GM21390 (cell line): Measurements from ENCODE around the gene KHK.

Source experiments
- ATAC-seq: cut with Tn5 transposase; IDR thresholded peaks from one replicate; pipeline ENCODE4 v1.9.1; 2021; ENCODE audit not compliant: unreplicated experiment

KHK gene

GRCh38 chr2:27126252-27126710 is 39.7 kb downstream of the KHK start:
- no peak for ATAC-seq

- no peak for ATAC-seq
These were observed 41.5 kb downstream of the KHK start for GRCh38 chr2:27127883-27128667.

- ATAC-seq, result no peak
These were observed 42.3 kb downstream of the KHK start for GRCh38 chr2:27128668-27129571.

GRCh38 chr2:27130396-27130795 is 43.8 kb downstream of the KHK start:
- no peak for ATAC-seq

- ATAC-seq, result no peak
These were observed 44.9 kb downstream of the KHK start for GRCh38 chr2:27131429-27131828.

GRCh38 chr2:27133195-27133875 is 46.8 kb downstream of the KHK start:
- no peak for ATAC-seq

- ATAC-seq, result peak; percentile 89
These were observed 47.6 kb downstream of the KHK start, which contains the start of gene PREB for GRCh38 chr2:27133905-27134780. TSS of gene PREB (minus strand) at chr2:27134636. CDS start at chr2:27134421, 215 bp downstream.

GRCh38 chr2:27134781-27135477 is 48.4 kb downstream of the KHK start:
- ATAC-seq, result no peak

GRCh38 chr2:27135478-27135955 is 48.9 kb downstream of the KHK start:
- no peak for ATAC-seq

- no peak for ATAC-seq
These were observed 50.2 kb downstream of the KHK start for GRCh38 chr2:27136751-27137150.

GRCh38 chr2:27137322-27137935 is 50.9 kb downstream of the KHK start:
- ATAC-seq, result no peak

- no peak for ATAC-seq
These were observed 51.5 kb downstream of the KHK start for GRCh38 chr2:27138111-27138510.

GRCh38 chr2:27139310-27139709 is 52.7 kb downstream of the KHK start, which contains the start of gene PRR30:
TSS of gene PRR30 (minus strand) at chr2:27139410. CDS start at chr2:27138329, 1,081 bp downstream.
- no peak for ATAC-seq

GRCh38 chr2:27143285-27143684 is 56.7 kb downstream of the KHK start:
- no peak for ATAC-seq

GRCh38 chr2:27145682-27146081 is 59.1 kb downstream of the KHK start:
- no peak for ATAC-seq

- no peak for ATAC-seq
These were observed 61.4 kb downstream of the KHK start for GRCh38 chr2:27147935-27148334.

- no peak for ATAC-seq
These were observed 62.3 kb downstream of the KHK start, which contains the start of gene TCF23 for GRCh38 chr2:27148801-27149439. TSS of gene TCF23 (plus strand) at chr2:27149004. CDS start at chr2:27149134, 130 bp downstream.
